GM12891 (cell line): ENCODE measurements around the gene DIP2A.

Experiments
- POLR2A ChIP-seq: IDR thresholded peaks from 2 replicates; pipeline ENCODE4 v1.6.1; 2011; ENCODE audit warnings: low read depth, low read length, control low read depth
- POLR2AphosphoS5 ChIP-seq: IDR thresholded peaks from 2 replicates; pipeline ENCODE4 v1.6.1; 2011; ENCODE audit warnings: low read depth, low read length, control low read depth

GRCh38 chr21:46559291-46559983 is 100.7 kb downstream of the DIP2A start:
- TF ChIP-seq POLR2A (no peak), POLR2AphosphoS5 (no peak)
